Testis (tissue), 2 donors: ENCODE data around the gene HSCB.
"Not testable (repeated sequence)": the region's sequence is repeated elsewhere in the genome, so short reads cannot be mapped to it uniquely, and the experiment has no call there.

Experiments used
- CTCF ChIP-seq, 3 experiments: fragments of 450-650 bp in 2 of 3; fragments of 200-600 bp in 1 of 3; sonication (generic) in 1 of 3; IDR thresholded peaks; one replicate each; pipeline ENCODE4 v1.5.1; 2016 to 2019; ENCODE audit warnings: antibody characterized with exemption in 3 of 3, mild to moderate bottlenecking in 2 of 3, moderate library complexity in 1 of 3
- POLR2A ChIP-seq: fragments of 450-650 bp; IDR thresholded peaks from one replicate; pipeline ENCODE4 v1.6.1; 2017; ENCODE audit warnings: antibody characterized with exemption, mild to moderate bottlenecking, moderate library complexity

- not testable (repeated sequence) for TF ChIP-seq CTCF (IDR thresholded peaks at IDR 0.05); POLR2A
Observed at GRCh38 chr22:28693041-28693760, 48.6 kb upstream of the HSCB start.
